KMS-11 (cell line): ENCODE measurements around the gene PEG3.

Source experiments
- H2AFZ ChIP-seq: fragments of 200-600 bp; sonication (generic); 2 replicates; pipeline ENCODE4 v1.6.1; 2016; ENCODE audit warnings: antibody characterized with exemption, mixed run types, low read depth
- H3K27ac ChIP-seq: fragments of 200-600 bp; sonication (generic); 2 replicates; pipeline ENCODE4 v1.6.1; 2016; ENCODE audit warnings: mild to moderate bottlenecking, mixed run types
- H3K27me3 ChIP-seq: fragments of 200-600 bp; sonication (generic); 2 replicates; pipeline ENCODE4 v1.6.1; 2017; ENCODE audit warnings: mild to moderate bottlenecking, low read depth, mixed run types, moderate library complexity; ENCODE audit not compliant: insufficient read depth
- H3K36me3 ChIP-seq: fragments of 200-600 bp; sonication (generic); 2 replicates; pipeline ENCODE4 v1.6.1; 2017; ENCODE audit warnings: mild to moderate bottlenecking, mixed run types; ENCODE audit not compliant: insufficient read depth
- H3K4me1 ChIP-seq: fragments of 200-600 bp; sonication (generic); 2 replicates; pipeline ENCODE4 v1.6.1; 2016; ENCODE audit warnings: mild to moderate bottlenecking, low read depth, mixed run types; ENCODE audit not compliant: poor library complexity, severe bottlenecking
- H3K4me2 ChIP-seq: fragments of 200-600 bp; sonication (generic); 2 replicates; pipeline ENCODE4 v1.7.0; 2016; ENCODE audit warnings: mild to moderate bottlenecking, mixed run types
- H3K4me3 ChIP-seq: fragments of 200-600 bp; sonication (generic); IDR thresholded peaks from 2 replicates; pipeline ENCODE4 v1.6.1; 2017; ENCODE audit warnings: low read depth, low read length, mixed read lengths; ENCODE audit not compliant: insufficient read depth
- H3K79me2 ChIP-seq: fragments of 200-600 bp; sonication (generic); 2 replicates; pipeline ENCODE4 v1.6.1; 2016; ENCODE audit warnings: low read depth, mixed run types; ENCODE audit not compliant: insufficient read depth
- H3K9ac ChIP-seq: fragments of 200-600 bp; sonication (generic); 2 replicates; pipeline ENCODE4 v1.6.1; 2016; ENCODE audit warnings: mild to moderate bottlenecking, mixed run types
- H4K20me1 ChIP-seq: fragments of 200-600 bp; sonication (generic); 2 replicates; pipeline ENCODE4 v1.6.1; 2016; ENCODE audit warnings: mild to moderate bottlenecking, mixed run types; ENCODE audit not compliant: insufficient read depth
- TF ChIP-seq, protein P1 (sequence below): fragments of 200-600 bp; sonication (generic); conservative IDR thresholded peaks from 2 replicates; pipeline ENCODE4 v1.6.1; 2017; ENCODE audit warnings: low read depth, mild to moderate bottlenecking, antibody characterized with exemption, low read length, moderate library complexity, mixed read lengths

The PEG3 gene

DNA sequence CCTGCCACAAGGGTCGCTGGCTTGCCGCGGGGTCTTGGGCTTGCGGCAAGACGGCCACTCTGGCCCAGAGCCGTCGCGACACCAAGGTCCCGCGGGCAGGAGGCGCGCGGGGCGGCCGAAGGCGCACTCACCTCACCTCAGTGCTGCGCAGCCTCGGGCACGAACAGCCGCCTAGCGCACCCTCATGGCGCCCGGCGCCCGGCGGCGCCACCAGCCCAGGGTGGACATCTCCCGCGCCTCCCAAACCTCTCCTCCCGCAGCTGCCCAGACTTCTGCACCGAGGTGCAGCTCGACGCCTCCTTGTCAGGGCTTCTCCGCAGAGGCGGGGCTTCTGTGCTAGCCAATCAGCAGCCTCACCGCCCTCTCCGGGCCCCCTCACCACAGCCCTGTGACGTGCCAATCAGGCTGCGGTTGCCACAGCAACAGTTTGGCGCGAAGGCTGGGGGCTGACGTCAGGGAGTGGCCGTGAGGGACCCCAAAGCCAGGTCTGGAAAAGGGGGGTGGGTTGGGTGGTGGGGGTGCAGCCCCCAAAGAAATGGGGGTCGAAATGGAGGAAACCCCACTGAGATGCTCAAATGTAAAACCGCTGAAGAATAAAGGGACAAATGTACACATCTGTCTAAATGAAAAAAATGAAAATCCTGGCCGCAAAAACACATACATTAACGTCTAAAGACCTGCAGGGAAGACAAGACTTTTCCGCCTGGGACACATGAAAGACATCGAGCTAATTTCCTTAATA is at the start of gene PEG3, which contains the start of gene ZIM2:
Gene PEG3, minus strand, starts transcription at position 276 of the 742 bp plus-strand sequence. CDS start 16,071 bp downstream, outside the sequence.
Gene ZIM2, minus strand, starts transcription at position 276 of the 742 bp plus-strand sequence. CDS start 16,449 bp downstream, outside the sequence.
- Histone ChIP-seq H3K36me3 (no peaks in the 10 kb centered on the region), H3K4me1 (peaks cover under 1% of the 10 kb centered on the region), H3K27ac (peak within 1 kb of the TSS; percentile 74), H2AFZ (peak within 1 kb of the TSS; percentile 78), H3K27me3 (no peaks in the 10 kb centered on the region), H3K4me2 (peak within 1 kb of the TSS; percentile 42; the same call in 1 of the 2 replicates), H3K9ac (peak within 1 kb of the TSS; percentile 33; the same call in 1 of the 2 replicates), H3K79me2 (no peaks in the 10 kb centered on the region), H4K20me1 (no peaks in the 10 kb centered on the region), H3K4me3 (no peak within 1 kb of the TSS)
- TF ChIP-seq, protein P1, sequence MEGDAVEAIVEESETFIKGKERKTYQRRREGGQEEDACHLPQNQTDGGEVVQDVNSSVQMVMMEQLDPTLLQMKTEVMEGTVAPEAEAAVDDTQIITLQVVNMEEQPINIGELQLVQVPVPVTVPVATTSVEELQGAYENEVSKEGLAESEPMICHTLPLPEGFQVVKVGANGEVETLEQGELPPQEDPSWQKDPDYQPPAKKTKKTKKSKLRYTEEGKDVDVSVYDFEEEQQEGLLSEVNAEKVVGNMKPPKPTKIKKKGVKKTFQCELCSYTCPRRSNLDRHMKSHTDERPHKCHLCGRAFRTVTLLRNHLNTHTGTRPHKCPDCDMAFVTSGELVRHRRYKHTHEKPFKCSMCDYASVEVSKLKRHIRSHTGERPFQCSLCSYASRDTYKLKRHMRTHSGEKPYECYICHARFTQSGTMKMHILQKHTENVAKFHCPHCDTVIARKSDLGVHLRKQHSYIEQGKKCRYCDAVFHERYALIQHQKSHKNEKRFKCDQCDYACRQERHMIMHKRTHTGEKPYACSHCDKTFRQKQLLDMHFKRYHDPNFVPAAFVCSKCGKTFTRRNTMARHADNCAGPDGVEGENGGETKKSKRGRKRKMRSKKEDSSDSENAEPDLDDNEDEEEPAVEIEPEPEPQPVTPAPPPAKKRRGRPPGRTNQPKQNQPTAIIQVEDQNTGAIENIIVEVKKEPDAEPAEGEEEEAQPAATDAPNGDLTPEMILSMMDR, result no peak

DNA sequence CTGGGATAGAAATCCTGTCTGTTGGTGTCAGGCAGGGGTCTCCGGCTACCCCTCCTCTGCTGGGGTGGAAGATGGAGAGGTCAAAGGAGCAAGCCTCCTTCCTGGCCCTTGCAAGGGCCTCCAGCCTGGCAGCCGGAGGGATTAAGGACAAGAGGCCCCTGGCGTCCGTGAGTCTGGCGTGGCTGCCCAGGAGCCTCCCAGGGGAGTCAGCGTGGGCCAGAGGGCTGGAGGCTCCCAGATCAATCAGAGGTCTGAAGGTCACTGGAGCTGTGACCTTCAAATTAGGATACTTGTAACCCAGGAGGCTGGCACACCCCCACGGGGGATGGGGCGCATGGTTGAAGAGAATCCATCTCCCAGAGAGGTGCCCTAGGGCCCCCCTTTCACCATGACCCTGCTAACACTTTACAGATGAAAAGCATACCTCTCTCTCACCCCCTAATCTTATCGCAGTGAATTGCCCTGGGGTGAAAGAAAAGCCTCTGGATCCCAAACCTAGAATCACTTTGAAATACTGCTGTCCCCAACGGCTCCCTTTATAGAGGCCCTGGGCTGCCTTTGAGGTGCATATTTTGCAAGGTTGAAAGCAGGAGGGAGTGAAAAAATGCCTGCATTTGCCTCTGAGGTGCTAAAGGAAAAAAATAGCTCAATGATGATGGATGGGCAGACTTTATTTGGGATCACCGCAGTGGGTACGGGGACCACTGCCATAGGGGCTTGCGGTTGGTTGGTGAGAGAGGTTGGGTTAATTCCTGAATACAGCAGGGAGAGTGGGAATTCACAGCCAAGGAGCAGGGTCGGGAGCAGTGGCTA is 44.9 kb upstream of the PEG3 start:
- TF ChIP-seq, protein P1, result no peak
- H3K9ac ChIP-seq, result no peak overlapping the region
- no peaks in the 10 kb centered on the region for H4K20me1 ChIP-seq
- no peak overlapping the region for H2AFZ ChIP-seq
- no peaks in the 10 kb centered on the region for H3K4me1 ChIP-seq
- H3K4me2 ChIP-seq, result no peak overlapping the region
- H3K27me3 ChIP-seq, result no peaks in the 10 kb centered on the region; the same call in 1 of the 2 replicates
- no peak overlapping the region for H3K4me3 ChIP-seq
- no peaks in the 10 kb centered on the region for H3K79me2 ChIP-seq
- H3K36me3 ChIP-seq, result no peaks in the 10 kb centered on the region
- no peak overlapping the region for H3K27ac ChIP-seq

DNA sequence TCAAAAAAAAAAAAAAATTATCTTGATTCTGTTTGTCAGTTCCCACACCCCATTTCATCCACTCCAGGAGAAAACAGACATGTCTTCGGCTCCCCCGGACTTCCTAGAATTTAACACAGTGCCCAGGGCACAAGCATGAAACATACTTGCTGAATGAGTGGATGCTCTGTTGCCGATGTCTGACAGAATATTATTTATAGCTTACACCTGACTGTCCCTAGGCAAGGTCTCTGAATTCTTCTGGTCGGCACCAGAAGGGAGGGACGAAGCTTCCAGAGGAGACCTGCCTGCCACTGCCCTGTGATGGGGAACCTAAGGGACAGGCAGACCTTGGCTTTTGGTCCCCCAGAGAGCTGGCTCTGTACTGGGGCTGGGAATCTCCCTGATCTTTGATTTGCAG is 43.9 kb upstream of the PEG3 start:
- TF ChIP-seq, protein P1, result no peak
- Histone ChIP-seq H3K27me3 (no peaks in the 10 kb centered on the region; the same call in 1 of the 2 replicates), H4K20me1 (no peaks in the 10 kb centered on the region), H3K4me1 (no peaks in the 10 kb centered on the region), H3K79me2 (no peaks in the 10 kb centered on the region), H3K4me3 (no peak overlapping the region), H3K36me3 (no peaks in the 10 kb centered on the region), H3K9ac (no peak overlapping the region), H3K4me2 (no peak overlapping the region), H2AFZ (no peak overlapping the region), H3K27ac (no peak overlapping the region)

DNA sequence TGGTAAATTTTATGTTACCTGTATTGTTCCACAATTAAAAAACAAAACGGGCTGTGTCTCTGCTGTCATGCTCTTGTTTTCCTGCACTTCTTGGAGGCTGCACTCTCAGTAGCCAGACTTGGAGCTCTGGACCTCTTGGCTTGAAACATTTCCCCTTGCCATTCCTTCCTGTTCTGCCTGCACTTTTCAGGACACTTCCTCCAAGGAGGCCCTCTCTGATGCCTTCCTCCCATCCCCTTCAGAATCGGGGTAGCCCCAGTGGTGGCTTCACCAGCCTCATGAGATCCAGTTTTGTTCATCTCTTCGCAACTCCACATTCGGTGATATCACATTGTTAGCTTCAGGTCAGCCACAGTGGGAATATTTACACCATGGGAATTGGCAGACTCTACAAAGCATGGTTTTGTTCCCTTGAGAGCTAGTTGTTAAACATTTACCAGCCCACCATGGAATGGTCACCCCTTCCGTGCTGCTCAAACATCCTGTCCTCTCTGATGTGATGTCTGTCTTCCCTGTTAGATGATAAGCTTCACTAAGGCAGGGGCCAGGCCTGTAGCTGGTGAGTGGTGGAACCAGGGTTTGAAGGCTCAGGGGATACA is 40.2 kb upstream of the PEG3 start:
- Histone ChIP-seq H4K20me1 (no peaks in the 10 kb centered on the region), H2AFZ (no peak overlapping the region), H3K27me3 (no peaks in the 10 kb centered on the region; the same call in 1 of the 2 replicates), H3K4me1 (no peaks in the 10 kb centered on the region), H3K4me2 (no peak overlapping the region), H3K27ac (no peak overlapping the region), H3K9ac (no peak overlapping the region), H3K79me2 (no peaks in the 10 kb centered on the region), H3K36me3 (no peaks in the 10 kb centered on the region), H3K4me3 (no peak overlapping the region)
- TF ChIP-seq, protein P1, result no peak
